Stimulated activated naive CD8-positive, alpha-beta T cell treated with anti-CD3 and anti-CD28 coated beads, Interleukin-15, amount 100 ng/mL, for 72 hours (primary cell): ENCODE data around the gene ARID5B.

Experiments used
- ATAC-seq: fragments of 150-1000 bp; cut with Tn5 transposase; 2 replicates; pipeline ENCODE4 v1.10.0; 2021; ENCODE audit warnings: mild to moderate bottlenecking, moderate library complexity
- DNase-seq, 2 donors: peaks; one replicate each; pipeline ENCODE4 v3.0.0; 2021 to 2022
- H3K27ac Mint-ChIP-seq, 2 donors: one replicate each; pipeline ENCODE4 v1.8.0; 2022; ENCODE audit warnings: mild to moderate bottlenecking in 2 of 2, mixed read lengths in 2 of 2, moderate library complexity in 2 of 2
- H3K27me3 Mint-ChIP-seq: one replicate; pipeline ENCODE4 v1.8.0; 2022; ENCODE audit warnings: mixed read lengths
- H3K4me1 Mint-ChIP-seq: one replicate; pipeline ENCODE4 v1.8.0; 2022; ENCODE audit warnings: mild to moderate bottlenecking, mixed read lengths
- H3K4me3 Mint-ChIP-seq, 2 donors: one replicate each; pipeline ENCODE4 v1.8.0; 2022; ENCODE audit warnings: mild to moderate bottlenecking in 2 of 2, mixed read lengths in 2 of 2, moderate library complexity in 1 of 2
- H3K9me3 Mint-ChIP-seq, 2 donors: one replicate each; pipeline ENCODE4 v1.8.0; 2022; ENCODE audit warnings: mixed read lengths in 2 of 2

Gene ARID5B

GRCh38 chr10:62103857-62104256 lies 202.4 kb downstream of the ARID5B start:
- no peaks in the 10 kb centered on the region for H3K9me3 Mint-ChIP-seq
- no peak overlapping the region for H3K4me3 Mint-ChIP-seq
- ATAC-seq, result no peak
- H3K4me1 Mint-ChIP-seq, result peaks cover 30% of the 10 kb centered on the region
- H3K27ac Mint-ChIP-seq, result no peak overlapping the region
- DNase-seq, result no peak
- no peaks in the 10 kb centered on the region for H3K27me3 Mint-ChIP-seq

- H3K4me1 Mint-ChIP-seq, result peaks cover 53% of the 10 kb centered on the region
These were observed 205.5 kb downstream of the ARID5B start for GRCh38 chr10:62106929-62107519.

GRCh38 chr10:62108759-62109586 lies 207.5 kb downstream of the ARID5B start:
- H3K27ac Mint-ChIP-seq, result peak overlapping the region in 1 of 2 donors; percentile 74
- DNase-seq (no peak), ATAC-seq (no peak)
- H3K4me1 Mint-ChIP-seq, result peaks cover 53% of the 10 kb centered on the region
- H3K27me3 Mint-ChIP-seq, result no peaks in the 10 kb centered on the region
- H3K4me3 Mint-ChIP-seq, result no peak overlapping the region
- peaks cover 0 to 5% of the 10 kb centered on the region in 2 donors for H3K9me3 Mint-ChIP-seq

More at GRCh38 chr10:62106929-62107519, 205.5 kb downstream of the ARID5B start:
- DNase-seq, result no peak
- H3K27ac Mint-ChIP-seq, result peak overlapping the region; percentile 19 to 44
- peaks cover 0 to 5% of the 10 kb centered on the region in 2 donors for H3K9me3 Mint-ChIP-seq
- ATAC-seq, result no peak
- no peaks in the 10 kb centered on the region for H3K27me3 Mint-ChIP-seq
- H3K4me3 Mint-ChIP-seq, result no peak overlapping the region

GRCh38 chr10:62109587-62110293 lies 208.2 kb downstream of the ARID5B start:
- DNase-seq, result no peak
- Mint-ChIP-seq H3K4me3 (no peak overlapping the region), H3K9me3 (peaks cover 0 to 5% of the 10 kb centered on the region in 2 donors), H3K27ac (peak overlapping the region in 1 of 2 donors; percentile 88), H3K4me1 (peaks cover 50% of the 10 kb centered on the region), H3K27me3 (no peaks in the 10 kb centered on the region)
- ATAC-seq, result no peak

- H3K27me3 Mint-ChIP-seq, result no peaks in the 10 kb centered on the region
- DNase-seq (no peak), ATAC-seq (no peak)
- H3K9me3 Mint-ChIP-seq, result peaks cover 0 to 5% of the 10 kb centered on the region in 2 donors
- H3K27ac Mint-ChIP-seq, result peak overlapping the region; percentile 29 to 60
- H3K4me1 Mint-ChIP-seq, result peaks cover 31% of the 10 kb centered on the region
- no peak overlapping the region for H3K4me3 Mint-ChIP-seq
These were observed 210.8 kb downstream of the ARID5B start for GRCh38 chr10:62112300-62112699.

- Mint-ChIP-seq H3K9me3 (peaks cover 0 to 5% of the 10 kb centered on the region in 2 donors), H3K27me3 (no peaks in the 10 kb centered on the region), H3K27ac (no peak overlapping the region), H3K4me3 (no peak overlapping the region), H3K4me1 (peaks cover 29% of the 10 kb centered on the region)
- ATAC-seq, result no peak
- no peak for DNase-seq
These were observed 211.5 kb downstream of the ARID5B start for GRCh38 chr10:62112963-62113362.

GRCh38 chr10:62113680-62114079 lies 212.2 kb downstream of the ARID5B start:
- Mint-ChIP-seq H3K9me3 (peaks cover 0 to 5% of the 10 kb centered on the region in 2 donors), H3K27ac (no peak overlapping the region), H3K4me3 (no peak overlapping the region), H3K27me3 (no peaks in the 10 kb centered on the region), H3K4me1 (peaks cover 25% of the 10 kb centered on the region)
- peak; percentile 53 for ATAC-seq
- DNase-seq, result no peak

- Mint-ChIP-seq H3K4me1 (peaks cover 14% of the 10 kb centered on the region), H3K27ac (peak overlapping the region in 1 of 2 donors; percentile 16), H3K27me3 (no peaks in the 10 kb centered on the region), H3K4me3 (no peak overlapping the region), H3K9me3 (peaks cover 0 to 8% of the 10 kb centered on the region in 2 donors)
- ATAC-seq (no peak), DNase-seq (no peak)
These were observed 213.8 kb downstream of the ARID5B start for GRCh38 chr10:62115321-62115720.

- Mint-ChIP-seq H3K27ac (no peak overlapping the region), H3K9me3 (peaks cover 0 to 6% of the 10 kb centered on the region in 2 donors), H3K4me3 (no peak overlapping the region), H3K27me3 (no peaks in the 10 kb centered on the region), H3K4me1 (peaks cover 9% of the 10 kb centered on the region)
- DNase-seq (no peak), ATAC-seq (no peak)
These were observed 214.3 kb downstream of the ARID5B start for GRCh38 chr10:62115842-62116241.

- H3K27ac Mint-ChIP-seq, result no peak overlapping the region
- H3K27me3 Mint-ChIP-seq, result no peaks in the 10 kb centered on the region
- H3K9me3 Mint-ChIP-seq, result peaks cover 6 to 7% of the 10 kb centered on the region in 2 donors
- DNase-seq (no peak), ATAC-seq (no peak)
- peaks cover 15% of the 10 kb centered on the region for H3K4me1 Mint-ChIP-seq
- H3K4me3 Mint-ChIP-seq, result no peak overlapping the region
These were observed 215.4 kb downstream of the ARID5B start for GRCh38 chr10:62116896-62117295.

GRCh38 chr10:62121187-62121530 lies 219.7 kb downstream of the ARID5B start:
- no peaks in the 10 kb centered on the region for H3K27me3 Mint-ChIP-seq
- H3K27ac Mint-ChIP-seq, result no peak overlapping the region
- ATAC-seq, result peak; percentile 63
- H3K9me3 Mint-ChIP-seq, result peaks cover 28 to 33% of the 10 kb centered on the region in 2 donors
- no peak overlapping the region for H3K4me3 Mint-ChIP-seq
- no peak for DNase-seq
- peaks cover 15% of the 10 kb centered on the region for H3K4me1 Mint-ChIP-seq

GRCh38 chr10:62127975-62128374 lies 226.5 kb downstream of the ARID5B start:
- Mint-ChIP-seq H3K27me3 (no peaks in the 10 kb centered on the region), H3K27ac (peak overlapping the region; percentile 17 to 23), H3K9me3 (peaks cover 24 to 40% of the 10 kb centered on the region in 2 donors), H3K4me1 (peaks cover 7% of the 10 kb centered on the region), H3K4me3 (no peak overlapping the region)
- no peak for ATAC-seq
- no peak for DNase-seq

- Mint-ChIP-seq H3K9me3 (peaks cover 15 to 26% of the 10 kb centered on the region in 2 donors), H3K4me1 (peaks cover 12% of the 10 kb centered on the region), H3K27me3 (no peaks in the 10 kb centered on the region), H3K27ac (no peak overlapping the region), H3K4me3 (no peak overlapping the region)
- ATAC-seq (no peak), DNase-seq (no peak)
These were observed 229.4 kb downstream of the ARID5B start for GRCh38 chr10:62130948-62131347.

GRCh38 chr10:62131724-62132123 lies 230.2 kb downstream of the ARID5B start:
- H3K27ac Mint-ChIP-seq, result no peak overlapping the region
- H3K27me3 Mint-ChIP-seq, result no peaks in the 10 kb centered on the region
- DNase-seq (no peak), ATAC-seq (no peak)
- peaks cover 13 to 25% of the 10 kb centered on the region in 2 donors for H3K9me3 Mint-ChIP-seq
- H3K4me3 Mint-ChIP-seq, result no peak overlapping the region
- peaks cover 12% of the 10 kb centered on the region for H3K4me1 Mint-ChIP-seq

- Mint-ChIP-seq H3K4me1 (peaks cover 6% of the 10 kb centered on the region), H3K27me3 (no peaks in the 10 kb centered on the region), H3K27ac (no peak overlapping the region), H3K4me3 (no peak overlapping the region), H3K9me3 (peaks cover 13 to 24% of the 10 kb centered on the region in 2 donors)
- ATAC-seq (peak; percentile 98), DNase-seq (peak in 1 of 2 donors; percentile 22)
These were observed 232.1 kb downstream of the ARID5B start for GRCh38 chr10:62133618-62134017.

GRCh38 chr10:62136931-62137330 lies 235.4 kb downstream of the ARID5B start:
- ATAC-seq (no peak), DNase-seq (no peak)
- Mint-ChIP-seq H3K4me3 (no peak overlapping the region), H3K4me1 (peaks cover 6% of the 10 kb centered on the region), H3K27me3 (no peaks in the 10 kb centered on the region), H3K27ac (no peak overlapping the region), H3K9me3 (peaks cover 4 to 13% of the 10 kb centered on the region in 2 donors)
